ENCODE data around the gene ASB10.

The ASB10 gene

GRCh38 chr7:151166629-151167196 lies 20.3 kb downstream of the ASB10 start:
- no peak for DNase-seq

- DNase-seq = no peak
These were observed 25.3 kb downstream of the ASB10 start for GRCh38 chr7:151161757-151162156.

- no peak for DNase-seq
These were observed 29.3 kb downstream of the ASB10 start for GRCh38 chr7:151157645-151158329.

DNA sequence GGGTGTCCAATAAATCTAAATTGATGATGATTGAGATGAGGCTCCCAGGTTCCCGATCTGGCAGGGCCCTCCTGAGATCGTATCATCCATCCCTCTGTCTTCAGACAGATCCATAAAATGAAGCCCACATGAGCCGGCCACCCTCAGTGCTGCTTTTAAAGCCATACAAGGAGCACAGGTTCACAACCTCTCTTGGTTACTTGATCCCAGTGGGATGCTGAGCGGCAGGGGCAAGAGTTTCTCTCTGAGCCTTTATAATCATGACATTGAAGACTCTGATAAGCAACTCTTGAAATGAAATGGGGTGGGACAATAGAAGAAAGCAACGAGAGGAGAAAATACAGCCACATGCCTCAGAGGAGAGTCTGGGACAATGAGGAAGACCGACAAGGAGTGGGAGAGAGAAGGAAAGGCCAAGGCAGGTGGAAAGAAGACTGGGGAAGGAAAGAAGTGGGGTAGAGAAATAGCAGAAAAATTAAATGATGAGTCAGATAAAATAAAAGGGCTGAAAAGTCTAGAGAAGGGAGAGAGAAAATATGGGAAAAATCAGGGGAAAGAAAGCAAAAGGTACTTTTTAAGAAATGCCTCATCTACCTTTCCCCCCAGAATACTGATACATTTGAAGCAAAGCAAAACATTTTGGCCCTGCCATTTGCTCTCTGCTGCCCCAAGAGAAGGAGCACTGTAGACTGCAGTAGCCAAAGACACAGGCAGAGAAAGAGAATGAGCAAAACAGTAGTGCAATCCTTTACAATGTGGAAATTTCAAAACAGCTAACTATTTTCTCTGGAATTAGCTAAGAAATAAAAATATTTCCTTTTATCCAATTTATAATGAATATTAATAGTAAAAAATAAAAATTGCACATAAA lies 34.2 kb downstream of the ASB10 start:
- no peak for DNase-seq

DNA sequence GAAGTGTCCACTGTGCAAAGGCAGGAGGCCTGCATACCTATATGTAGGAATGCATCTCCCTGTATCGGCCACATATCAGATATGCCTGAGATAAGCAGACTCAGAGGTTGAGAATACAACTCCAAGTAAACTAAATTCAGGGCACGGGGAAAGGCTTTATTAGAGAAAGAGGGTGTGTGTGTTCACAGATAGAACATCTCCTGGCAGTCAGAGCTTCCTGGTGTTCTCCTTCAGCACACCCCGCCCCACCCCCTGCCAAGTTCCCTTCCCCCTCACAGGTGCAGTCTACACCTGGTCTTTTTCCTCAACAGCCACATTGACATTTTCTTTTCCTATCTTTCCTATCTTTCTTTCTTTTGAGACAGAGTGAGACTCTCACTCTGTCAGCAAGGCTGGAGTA lies 36.7 kb downstream of the ASB10 start:
- no peak for DNase-seq

DNA sequence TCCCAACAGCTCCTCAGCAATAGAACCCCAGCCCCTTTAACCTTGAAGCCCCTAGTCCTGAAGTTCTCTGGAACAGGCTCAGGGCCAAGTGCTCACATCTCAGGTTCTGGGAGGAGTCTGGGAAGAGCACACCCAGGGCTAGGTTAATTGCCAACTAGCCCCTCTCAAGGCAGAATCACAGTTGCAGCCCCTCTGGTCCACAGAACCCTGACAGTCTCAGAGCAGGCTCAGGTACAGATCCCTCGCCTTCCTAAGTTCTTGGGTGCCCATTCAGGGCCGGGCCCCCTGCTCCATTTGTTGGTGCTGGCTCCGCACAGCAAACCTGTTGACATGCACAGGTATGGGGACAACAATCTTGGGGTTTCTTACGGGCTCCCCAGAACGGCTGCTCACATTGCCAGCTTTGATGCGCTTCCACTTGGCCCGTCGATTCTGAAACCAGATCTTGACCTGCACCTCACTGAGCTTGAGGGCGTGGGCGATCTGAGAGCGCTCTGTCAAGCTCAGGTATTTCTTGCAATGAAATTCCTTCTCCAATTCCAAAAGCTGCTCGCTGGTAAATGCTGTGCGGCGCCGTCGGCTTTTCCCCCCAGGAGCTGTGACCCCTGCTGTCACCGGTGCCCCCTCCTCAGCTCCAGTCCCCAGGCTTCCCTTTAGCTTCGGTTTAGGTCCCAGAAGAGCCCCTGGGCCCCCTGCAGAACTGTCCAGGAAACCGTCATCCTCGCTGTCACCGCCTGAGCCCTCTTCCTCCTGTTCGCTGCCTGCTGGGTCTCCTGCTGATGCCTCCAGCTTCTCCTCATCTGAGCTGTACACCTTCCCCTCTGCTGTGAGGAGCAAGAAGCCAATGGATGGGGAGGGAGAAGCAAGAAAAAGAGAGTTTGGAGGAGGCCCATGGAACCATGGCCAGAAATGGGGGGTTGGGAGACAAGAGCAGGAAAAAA lies 38.5 kb downstream of the ASB10 start:
- DNase-seq = no peak

- no peak for DNase-seq
These were observed 40.3 kb downstream of the ASB10 start for GRCh38 chr7:151146761-151147160.

DNA sequence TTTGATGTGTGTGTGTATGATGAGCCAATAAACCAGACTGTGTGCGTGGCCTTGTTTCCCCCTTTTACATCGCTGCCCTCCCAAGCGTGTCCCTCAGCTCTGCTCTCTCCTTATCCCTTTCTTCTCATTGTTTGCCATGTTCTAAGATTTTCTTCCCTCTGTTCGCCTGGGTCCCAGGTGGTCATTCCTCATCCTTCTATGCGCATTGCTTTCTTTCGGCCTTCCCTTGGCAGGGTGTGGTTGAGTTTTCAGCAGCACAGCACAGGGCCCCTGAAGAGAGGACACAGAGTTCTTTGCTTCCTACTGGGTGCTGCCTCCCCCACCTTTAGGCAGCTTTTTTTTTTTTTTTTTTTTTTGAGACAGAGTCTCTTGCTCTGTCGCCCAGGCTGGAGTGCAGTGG lies 42.7 kb downstream of the ASB10 start:
- DNase-seq = no peak

DNA sequence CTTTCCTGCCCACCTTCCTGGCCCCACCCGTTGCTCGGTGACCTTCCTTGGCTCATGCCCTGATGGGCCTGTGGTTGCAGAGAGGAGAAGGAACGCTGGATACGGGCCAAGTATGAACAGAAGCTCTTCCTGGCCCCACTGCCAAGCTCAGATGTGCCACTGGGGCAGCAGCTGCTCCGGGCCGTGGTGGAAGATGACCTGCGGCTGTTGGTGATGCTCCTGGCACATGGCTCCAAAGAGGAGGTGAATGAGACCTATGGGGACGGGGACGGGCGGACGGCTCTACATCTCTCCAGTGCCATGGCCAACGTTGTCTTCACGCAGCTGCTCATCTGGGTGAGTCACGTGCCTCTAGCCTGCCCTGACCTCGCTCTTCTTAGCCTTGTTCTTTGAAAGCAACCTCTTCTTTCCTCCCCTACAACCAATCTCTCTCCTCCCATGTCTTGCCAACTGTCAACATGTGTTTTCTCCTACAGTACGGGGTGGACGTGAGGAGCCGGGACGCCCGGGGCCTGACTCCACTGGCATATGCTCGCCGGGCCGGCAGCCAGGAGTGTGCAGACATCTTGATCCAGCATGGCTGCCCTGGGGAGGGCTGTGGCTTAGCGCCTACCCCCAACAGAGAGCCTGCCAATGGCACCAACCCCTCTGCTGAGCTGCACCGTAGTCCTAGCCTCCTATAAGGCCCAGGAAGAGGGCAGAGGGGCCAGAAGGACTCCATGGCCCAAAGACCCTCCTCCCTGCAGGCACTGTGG lies 43.6 kb downstream of the ASB10 start:
- DNase-seq = no peak

GRCh38 chr7:151142686-151143040 lies 44.4 kb downstream of the ASB10 start:
- no peak for DNase-seq

GRCh38 chr7:151141855-151142685 lies 45.0 kb downstream of the ASB10 start:
- no peak for DNase-seq

- no peak for DNase-seq
These were observed 45.7 kb downstream of the ASB10 start for GRCh38 chr7:151141311-151141854.

DNA sequence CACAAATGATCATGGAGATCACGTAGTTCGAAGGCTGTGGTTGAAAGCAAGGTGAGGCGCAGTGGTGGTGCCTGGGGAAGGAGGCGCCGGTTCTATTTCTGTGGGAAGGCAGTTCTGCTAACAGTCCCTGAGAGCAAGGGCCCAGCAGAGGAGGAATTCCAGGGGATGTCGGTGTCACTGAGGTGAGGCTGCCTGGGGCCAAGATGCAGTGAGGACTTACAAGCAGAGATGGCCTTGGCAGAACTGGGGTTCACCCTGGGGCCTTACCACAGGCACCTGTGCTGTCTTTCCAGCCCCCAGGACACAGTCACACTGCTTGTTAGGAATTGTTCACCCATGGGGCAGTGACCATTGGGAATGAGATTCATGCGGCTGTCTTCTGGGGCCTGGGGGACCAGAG lies 46.2 kb downstream of the ASB10 start:
- no peak for DNase-seq

- no peak for DNase-seq
These were observed 47.3 kb downstream of the ASB10 start for GRCh38 chr7:151139791-151140190.

GRCh38 chr7:151139071-151139790 lies 47.8 kb downstream of the ASB10 start:
- no peak for DNase-seq

- DNase-seq = no peak
These were observed 48.7 kb downstream of the ASB10 start for GRCh38 chr7:151138153-151138851.

DNA sequence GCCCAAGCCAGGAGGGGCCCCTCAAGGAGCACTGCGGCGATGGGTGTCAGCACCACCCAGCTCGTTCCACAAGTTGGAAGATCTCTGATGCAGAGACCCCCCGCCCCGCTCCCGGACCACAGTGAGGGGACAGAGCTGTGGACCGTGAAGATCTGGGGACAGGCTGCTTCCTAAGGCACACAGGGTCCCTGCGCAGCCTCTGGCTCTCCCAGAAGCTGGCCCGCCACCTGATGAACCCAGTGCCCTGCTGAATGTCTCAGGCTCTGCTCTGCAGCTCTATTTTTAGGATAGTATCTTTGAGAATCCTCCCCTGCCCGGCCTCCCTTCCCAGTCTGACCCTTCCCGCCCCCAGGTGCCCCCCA lies 49.3 kb downstream of the ASB10 start:
- no peak for DNase-seq

- no peak for DNase-seq
These were observed 49.9 kb downstream of the ASB10 start for GRCh38 chr7:151137076-151137675.
